ENCODE results near the gene ZNF296.

DNA sequence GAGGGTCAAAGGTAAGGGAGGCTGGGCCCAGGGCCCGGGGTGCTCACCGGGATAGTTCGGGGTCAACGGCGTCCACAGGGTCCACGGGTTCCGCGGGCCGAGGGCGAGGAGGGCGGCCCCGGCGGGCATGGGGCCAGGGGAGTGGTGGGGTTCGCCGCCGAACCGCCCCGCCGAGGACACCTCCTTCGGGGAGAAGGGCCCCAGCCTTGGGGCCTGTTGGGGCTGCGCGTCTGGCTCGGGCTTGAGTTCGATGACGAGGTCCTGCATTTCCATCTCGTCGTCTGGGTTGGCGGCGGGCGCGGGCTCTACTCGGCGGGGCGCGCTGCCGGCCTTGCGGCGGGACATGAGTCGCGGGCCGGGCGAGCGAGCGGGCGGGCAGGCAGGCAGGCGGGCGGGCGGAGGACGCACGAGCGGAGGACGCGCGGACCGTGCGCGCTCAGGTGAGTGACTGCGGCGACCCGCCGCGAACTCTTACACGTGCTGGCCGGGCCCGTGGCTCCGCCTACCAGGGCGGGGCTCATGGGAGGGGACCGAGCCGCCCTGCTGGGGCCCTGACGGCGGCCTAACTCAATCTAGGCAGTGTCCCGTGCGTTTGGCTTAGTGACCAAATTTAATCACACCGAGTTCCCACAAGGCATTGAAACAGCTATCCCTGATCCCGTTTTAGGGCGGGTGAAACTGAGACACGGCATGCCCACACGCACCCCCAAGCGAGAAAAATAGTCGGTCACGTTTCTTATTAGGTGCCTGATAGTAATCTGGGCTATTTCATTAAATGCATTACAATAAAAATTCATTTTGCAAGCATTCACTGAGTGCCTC is at the start of gene ZNF296:
- TF ChIP-seq, protein P1, sequence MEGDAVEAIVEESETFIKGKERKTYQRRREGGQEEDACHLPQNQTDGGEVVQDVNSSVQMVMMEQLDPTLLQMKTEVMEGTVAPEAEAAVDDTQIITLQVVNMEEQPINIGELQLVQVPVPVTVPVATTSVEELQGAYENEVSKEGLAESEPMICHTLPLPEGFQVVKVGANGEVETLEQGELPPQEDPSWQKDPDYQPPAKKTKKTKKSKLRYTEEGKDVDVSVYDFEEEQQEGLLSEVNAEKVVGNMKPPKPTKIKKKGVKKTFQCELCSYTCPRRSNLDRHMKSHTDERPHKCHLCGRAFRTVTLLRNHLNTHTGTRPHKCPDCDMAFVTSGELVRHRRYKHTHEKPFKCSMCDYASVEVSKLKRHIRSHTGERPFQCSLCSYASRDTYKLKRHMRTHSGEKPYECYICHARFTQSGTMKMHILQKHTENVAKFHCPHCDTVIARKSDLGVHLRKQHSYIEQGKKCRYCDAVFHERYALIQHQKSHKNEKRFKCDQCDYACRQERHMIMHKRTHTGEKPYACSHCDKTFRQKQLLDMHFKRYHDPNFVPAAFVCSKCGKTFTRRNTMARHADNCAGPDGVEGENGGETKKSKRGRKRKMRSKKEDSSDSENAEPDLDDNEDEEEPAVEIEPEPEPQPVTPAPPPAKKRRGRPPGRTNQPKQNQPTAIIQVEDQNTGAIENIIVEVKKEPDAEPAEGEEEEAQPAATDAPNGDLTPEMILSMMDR (IDR thresholded peaks at IDR 0.05; ENCODE audit: insufficient read depth, low read length, poor library complexity, severe bottlenecking): no peak
- no peak for TF ChIP-seq EZH2phosphoT487 (conservative IDR thresholded peaks at IDR 0.05; ENCODE audit: low read length)
